Left kidney (tissue), 2 donors: ENCODE measurements around the gene HOXB5. TPM values are rescaled to one million over a fixed set of nuclear protein-coding genes. Genes with fewer than 3 reads are reported as not detected.

ENCODE experiments used
- DNase-seq: peaks from one replicate; pipeline ENCODE4 v3.0.0-alpha.2; 2013
- polyA plus RNA-seq: library from polyadenylated mRNA; unstranded; fragments of 120-200 nt; gene quantifications from one replicate; pipeline ENCODE4 v1.2.1, GENCODE V29; 2013; ENCODE audit not compliant: insufficient read length

Gene HOXB5
- polyA plus RNA-seq, 1 donor, result 38.2 TPM

DNA sequence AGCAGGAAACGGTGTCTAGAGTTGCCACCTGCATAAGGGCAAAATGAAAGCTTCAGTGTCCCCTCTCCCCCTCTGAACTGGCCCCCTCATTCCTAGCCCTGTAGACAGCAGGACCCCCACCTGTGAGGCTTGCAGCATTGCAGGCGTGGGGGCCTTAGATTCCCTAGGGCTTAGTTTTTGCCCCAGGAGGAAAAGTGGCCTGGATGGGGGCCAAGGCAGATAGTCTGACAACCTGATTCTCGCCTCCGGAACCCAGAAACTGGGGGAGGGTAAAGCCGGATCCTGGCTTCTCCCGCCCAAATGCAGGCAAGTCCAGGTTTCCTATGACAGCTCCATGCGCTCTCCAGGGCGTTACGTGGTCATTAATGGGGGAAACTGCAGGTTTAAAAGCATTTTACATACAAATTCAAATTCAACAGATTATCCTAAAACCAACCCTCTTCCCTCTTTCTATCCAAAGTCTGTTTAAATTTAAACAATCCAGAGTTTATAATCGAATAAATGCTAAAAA, 11.9 kb upstream of the HOXB5 start:
- DNase-seq, result no peak

- DNase-seq, result peak; percentile 89
These were observed 11.3 kb upstream of the HOXB5 start, which contains the start of gene HOXB6 for GRCh38 chr17:48604770-48605329. Gene HOXB6 (minus strand): TSS chr17:48604986. CDS start chr17:48598150, 6,836 bp downstream.

GRCh38 chr17:48603959-48604769, 10.6 kb upstream of the HOXB5 start:
- DNase-seq, result no peak

GRCh38 chr17:48601539-48602425, 8.2 kb upstream of the HOXB5 start:
- no peak for DNase-seq

GRCh38 chr17:48601207-48601538, 7.6 kb upstream of the HOXB5 start:
- no peak for DNase-seq

DNA sequence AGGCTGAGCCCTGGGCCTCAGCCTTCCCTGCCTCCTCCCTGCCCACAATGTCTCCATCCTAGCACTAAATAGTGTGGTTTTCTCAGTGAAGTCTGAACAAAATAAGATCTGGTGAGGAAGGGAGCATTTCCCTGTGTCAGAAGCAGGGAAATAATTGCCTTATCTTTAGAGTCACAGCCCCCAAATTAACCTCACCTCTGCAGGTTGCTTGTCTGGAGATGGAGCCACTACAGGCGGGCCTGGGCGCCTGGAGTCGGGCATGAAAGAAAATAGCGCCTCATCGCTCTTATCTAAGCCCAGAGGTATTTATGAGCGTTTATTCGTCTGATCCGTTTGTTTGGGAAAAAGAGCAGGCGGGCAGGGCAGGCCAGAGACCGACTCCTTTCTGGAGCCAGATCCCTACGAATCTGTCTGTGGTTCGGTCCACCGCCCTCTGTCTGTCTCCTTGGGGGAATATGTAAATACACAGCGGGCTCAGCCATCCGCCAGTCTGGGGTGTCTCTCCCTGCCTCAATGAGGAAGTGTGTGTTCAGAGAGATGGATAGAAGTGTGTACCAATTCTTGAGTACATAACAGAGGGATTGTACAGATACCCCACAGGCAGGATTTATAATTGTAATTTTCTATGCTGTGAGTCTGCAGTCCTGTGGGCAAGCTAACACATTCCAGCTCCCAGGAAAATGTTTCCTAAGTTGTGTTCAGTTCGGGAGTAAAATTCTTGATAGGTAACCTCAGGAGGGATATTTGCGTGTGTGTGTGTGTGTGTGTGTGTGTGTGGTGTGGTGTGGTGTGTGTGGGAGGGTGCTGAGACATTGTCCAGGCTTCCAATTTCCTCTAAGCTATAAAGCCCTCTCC, 6.9 kb upstream of the HOXB5 start:
- DNase-seq, result no peak

DNA sequence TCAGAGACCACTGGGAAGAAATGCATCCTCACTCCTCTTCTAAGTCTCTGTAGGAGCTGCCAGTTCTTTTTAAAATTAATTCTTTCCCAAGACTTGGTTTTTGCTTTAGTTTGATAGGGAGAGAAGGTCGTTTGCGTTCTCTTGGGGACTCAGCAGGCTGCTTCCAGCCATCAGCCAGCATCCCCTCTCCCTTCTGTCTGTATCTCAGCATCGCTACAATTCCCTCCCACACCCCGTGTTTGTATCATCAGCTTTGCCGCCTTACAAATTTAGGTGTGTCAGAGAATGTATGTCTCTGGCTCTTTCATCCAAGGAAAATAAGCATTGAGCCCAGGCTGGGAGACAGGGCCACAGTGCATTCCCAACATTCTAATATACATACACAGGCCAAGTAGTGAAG, 5.8 kb upstream of the HOXB5 start:
- DNase-seq, result no peak

DNA sequence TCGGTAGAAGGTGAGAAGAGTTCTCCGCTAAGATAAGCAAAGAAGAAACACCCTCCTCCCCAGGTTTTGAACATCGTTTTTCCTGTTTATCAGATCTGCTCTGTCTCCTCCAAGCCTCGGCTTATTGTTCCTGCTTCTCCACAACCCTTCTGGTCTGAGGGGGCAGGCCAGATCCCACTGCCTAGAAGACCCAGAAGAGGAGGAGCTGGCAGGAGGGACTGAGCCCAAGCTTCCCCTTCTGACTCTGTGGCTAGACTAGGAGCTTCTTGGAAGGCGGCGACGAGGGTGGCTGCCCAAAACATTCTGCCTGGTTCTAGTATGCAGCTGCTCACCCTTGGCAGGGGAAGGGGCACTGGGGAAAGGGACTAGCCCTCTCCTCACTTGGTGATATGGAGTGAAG, 5.2 kb upstream of the HOXB5 start:
- DNase-seq, result no peak

GRCh38 chr17:48597778-48598631, 4.4 kb upstream of the HOXB5 start:
- no peak for DNase-seq

DNA sequence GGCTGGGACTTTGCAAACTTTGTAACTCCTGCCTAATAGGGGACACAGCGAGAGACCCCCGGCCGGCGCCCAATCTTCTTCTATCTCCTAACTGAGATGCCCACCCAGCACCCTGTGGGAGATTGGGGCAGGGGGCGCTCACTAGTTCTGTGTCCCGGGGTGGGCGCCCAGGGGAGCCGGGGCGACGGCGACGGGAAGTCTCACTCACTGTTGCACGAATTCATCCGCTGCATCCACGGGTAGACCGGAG, 3.9 kb upstream of the HOXB5 start:
- no peak for DNase-seq

DNA sequence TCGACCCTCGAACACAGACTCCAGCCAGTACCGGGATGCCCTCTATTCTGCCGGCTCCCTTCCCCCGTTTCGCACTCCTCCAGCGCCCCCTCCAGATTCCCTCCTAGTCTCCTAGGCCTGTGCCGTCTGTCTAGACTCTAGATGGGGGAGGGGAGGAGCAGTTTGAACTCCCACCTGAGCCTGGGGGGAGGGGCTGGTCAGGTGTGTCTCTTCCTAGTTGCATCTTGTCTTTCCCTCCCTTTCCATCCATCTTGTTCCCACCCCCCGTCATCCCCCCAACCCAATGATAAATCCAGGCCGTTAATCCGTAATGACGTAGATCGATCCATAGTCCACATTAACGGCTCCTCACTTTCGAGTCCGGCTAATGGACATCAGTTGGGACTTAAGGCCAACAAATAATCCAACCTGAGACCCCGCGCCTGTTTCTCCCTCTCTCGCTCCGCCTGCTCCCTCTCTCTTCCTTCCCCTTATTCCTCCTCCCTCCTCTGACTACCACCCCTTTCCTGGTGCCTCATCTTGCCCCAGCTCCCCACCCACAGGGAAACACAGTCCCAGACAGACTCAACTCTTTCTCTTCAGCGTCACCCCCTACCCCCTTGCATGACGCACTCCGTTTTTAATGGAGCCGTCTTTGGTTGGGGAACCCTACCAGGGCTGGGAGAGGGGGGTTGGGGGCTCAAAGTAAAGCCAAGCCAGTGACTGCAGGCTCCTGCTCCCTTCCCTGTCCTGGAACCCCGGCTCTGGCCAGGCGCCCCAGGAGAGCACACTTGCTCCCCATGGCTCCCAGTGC, 3.4 kb upstream of the HOXB5 start:
- DNase-seq, result no peak

DNA sequence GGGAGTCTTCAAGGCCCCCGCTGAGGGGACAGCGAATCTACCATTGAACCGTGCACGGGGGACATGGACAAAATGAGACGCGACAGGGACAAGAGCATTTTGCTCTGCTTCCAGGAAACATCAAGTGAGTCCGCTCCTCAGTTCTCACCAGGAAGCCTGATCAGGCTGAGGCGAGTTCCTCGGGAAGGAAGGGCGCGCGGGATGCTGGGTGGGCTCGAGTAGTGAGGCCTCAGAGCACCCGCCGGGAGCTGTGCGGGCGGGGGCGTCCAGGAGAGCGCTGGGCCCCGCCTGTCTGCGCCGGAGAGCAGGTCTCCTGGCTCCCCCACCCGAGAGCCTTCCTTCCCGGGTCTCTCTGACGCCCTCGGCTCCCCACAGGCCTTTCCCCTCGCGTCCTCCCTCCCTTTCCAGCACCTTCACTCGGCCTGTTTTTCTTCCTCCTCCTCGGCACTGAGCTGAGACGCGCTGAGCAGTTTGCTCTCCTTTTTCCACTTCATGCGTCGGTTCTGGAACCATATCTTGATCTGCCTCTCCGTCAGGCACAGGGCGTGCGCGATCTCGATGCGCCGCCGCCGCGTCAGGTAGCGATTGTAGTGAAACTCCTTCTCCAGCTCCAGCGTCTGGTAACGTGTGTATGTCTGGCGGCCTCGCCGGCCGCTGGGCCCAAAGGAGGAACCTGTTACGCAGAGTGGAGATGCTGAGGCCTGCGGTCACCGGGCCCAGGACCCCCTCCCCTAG, 2.6 kb upstream of the HOXB5 start:
- DNase-seq, result no peak

DNA sequence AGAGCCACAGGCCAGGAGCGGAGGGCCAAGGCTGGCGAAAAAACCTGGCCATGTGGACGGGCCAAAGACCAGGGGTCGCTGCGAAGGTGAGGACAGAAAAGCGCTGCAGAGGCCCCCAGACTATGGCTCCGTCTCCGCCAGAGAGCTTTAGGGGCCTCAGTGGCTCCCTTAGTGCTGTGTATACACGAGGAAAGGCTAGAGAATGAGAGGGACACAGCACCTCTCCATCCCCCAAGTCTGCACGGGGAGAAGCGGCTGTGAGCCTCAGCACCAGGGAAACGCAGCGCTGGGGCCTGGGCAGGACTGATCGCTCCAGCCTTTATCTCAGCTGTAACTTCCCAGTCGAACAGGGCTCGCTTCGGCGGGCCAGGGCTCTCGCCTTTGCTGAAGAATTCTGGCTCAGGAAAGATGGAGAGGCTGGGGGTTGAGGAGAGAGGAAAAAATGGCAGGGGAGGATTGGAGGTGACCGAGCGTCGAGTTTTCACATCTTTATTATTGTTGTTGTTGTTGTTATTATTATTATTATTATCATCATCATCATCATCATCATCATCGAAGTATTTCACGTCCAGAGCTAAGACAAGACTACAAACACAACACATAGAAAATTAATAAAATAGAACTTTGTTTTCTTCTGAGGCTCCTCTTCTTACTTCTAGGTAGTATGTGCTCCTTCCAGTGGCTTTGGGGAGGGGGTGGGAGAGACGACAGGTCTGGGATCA, 1.9 kb upstream of the HOXB5 start:
- no peak for DNase-seq

DNA sequence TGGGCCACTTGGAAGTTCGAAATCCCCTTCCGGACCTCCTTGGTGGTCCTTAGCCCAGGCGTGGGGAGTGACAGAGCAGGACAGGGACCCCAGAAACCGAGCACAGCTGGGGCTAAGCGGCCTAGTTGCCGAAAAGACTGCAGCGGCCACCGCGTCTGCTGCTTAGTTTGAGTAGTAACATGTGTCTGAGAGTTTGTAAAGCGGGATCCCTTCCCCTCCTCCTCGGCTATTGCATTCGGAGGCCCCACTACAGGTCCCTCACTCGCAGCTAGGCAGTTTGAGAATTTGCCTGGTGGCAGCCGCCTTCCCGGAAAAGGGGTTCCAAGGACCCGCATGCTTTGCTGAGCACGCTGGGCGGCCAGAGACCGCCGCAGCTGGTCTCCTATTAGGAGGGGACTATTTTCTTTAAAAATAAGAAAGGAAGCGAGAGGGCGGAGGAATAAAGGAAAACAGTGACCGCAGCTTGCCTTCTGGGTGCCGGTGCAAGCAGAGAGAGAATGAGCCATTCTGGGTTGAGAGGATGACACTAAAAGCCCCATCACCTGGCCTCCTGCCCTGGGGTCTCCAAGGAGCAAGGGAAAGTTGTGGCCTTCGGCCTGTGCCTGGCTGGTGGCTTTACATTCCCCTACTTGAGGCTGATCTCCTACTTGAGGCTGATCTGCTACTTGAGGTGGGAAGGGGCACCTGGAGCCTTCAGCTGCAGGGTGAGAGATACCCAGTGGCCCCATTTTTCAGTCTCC, 1.1 kb upstream of the HOXB5 start:
- DNase-seq, result no peak

GRCh38 chr17:48593840-48594537, 410 bp upstream of the HOXB5 start:
- peak; percentile 93 for DNase-seq

GRCh38 chr17:48592577-48592976, 1.0 kb downstream of the HOXB5 start:
- no peak for DNase-seq

GRCh38 chr17:48592057-48592514, 1.5 kb downstream of the HOXB5 start:
- DNase-seq, result no peak
